ENCODE results near the gene DGKD.

Gene DGKD

DNA sequence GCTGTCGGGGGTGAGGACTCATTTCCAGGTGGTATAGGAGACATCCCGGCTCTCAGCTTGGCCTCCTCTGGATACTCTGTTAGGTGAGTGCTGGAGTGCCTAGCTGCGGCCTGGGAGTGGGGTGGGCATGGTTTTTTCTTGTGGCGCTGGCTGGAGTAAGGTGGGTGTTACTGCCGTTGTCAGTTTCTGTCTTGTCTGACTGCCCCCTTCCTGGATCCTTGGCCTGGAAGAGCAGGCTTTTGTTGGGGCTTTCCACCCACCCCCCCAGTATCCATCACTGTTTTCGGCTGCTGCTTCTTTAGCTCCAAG is 69.2 kb downstream of the DGKD start:
- no peaks in the 10 kb centered on the region for H4K20me1 ChIP-seq (ENCODE audit: insufficient read depth, low read length)
- H3K79me2 ChIP-seq (ENCODE audit: low read length), result peaks cover 88% of the 10 kb centered on the region

GRCh38 chr2:233424154-233424951 is 70.1 kb downstream of the DGKD start:
- H3K9ac ChIP-seq (ENCODE audit: low read length), result no peak overlapping the region
- no peaks in the 10 kb centered on the region for H4K20me1 ChIP-seq (ENCODE audit: insufficient read depth, low read length)
- H3K36me3 ChIP-seq (replicated peaks; ENCODE audit: insufficient read depth, low read length), result no peaks in the 10 kb centered on the region
- peaks cover 96% of the 10 kb centered on the region for H3K79me2 ChIP-seq (ENCODE audit: low read length)
- H3K4me2 ChIP-seq (ENCODE audit: low read depth, low read length), result no peak overlapping the region
- no peak for DNase-seq
- H3K27me3 ChIP-seq (replicated peaks; ENCODE audit: insufficient read depth, low read length), result no peaks in the 10 kb centered on the region
- H2AFZ ChIP-seq (ENCODE audit: low read length), result no peak overlapping the region
- no peak overlapping the region for H3K27ac ChIP-seq (ENCODE audit: low read length)
- no peaks in the 10 kb centered on the region for H3K9me3 ChIP-seq (replicated peaks; ENCODE audit: insufficient read depth, low read length)
- no peaks in the 10 kb centered on the region for H3K9me2 ChIP-seq (replicated peaks; ENCODE audit: insufficient read depth, low read length)
- H3K4me3 ChIP-seq (ENCODE audit: low read length), result no peak overlapping the region
- H3K4me1 ChIP-seq (ENCODE audit: low read length), result peaks cover 13% of the 10 kb centered on the region
- peaks cover 4% of the 10 kb centered on the region; the same call in 1 of the 2 replicates for H3F3A ChIP-seq (ENCODE audit: insufficient read depth, low read length)
- TF ChIP-seq EZH2phosphoT487 (IDR thresholded peaks at IDR 0.05; ENCODE audit: low read length) (no peak), EZH2 (optimal IDR thresholded peaks at IDR 0.05; ENCODE audit: low read depth, low read length) (no peak)
- TF ChIP-seq, protein P1, sequence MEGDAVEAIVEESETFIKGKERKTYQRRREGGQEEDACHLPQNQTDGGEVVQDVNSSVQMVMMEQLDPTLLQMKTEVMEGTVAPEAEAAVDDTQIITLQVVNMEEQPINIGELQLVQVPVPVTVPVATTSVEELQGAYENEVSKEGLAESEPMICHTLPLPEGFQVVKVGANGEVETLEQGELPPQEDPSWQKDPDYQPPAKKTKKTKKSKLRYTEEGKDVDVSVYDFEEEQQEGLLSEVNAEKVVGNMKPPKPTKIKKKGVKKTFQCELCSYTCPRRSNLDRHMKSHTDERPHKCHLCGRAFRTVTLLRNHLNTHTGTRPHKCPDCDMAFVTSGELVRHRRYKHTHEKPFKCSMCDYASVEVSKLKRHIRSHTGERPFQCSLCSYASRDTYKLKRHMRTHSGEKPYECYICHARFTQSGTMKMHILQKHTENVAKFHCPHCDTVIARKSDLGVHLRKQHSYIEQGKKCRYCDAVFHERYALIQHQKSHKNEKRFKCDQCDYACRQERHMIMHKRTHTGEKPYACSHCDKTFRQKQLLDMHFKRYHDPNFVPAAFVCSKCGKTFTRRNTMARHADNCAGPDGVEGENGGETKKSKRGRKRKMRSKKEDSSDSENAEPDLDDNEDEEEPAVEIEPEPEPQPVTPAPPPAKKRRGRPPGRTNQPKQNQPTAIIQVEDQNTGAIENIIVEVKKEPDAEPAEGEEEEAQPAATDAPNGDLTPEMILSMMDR (IDR thresholded peaks at IDR 0.05; ENCODE audit: low read length), result no peak

More for the DNA sequence above, 69.2 kb downstream of the DGKD start:
- Histone ChIP-seq H3K27me3 (replicated peaks; ENCODE audit: insufficient read depth, low read length) (no peaks in the 10 kb centered on the region), H3K4me2 (ENCODE audit: low read depth, low read length) (no peak overlapping the region), H2AFZ (ENCODE audit: low read length) (no peak overlapping the region), H3K36me3 (replicated peaks; ENCODE audit: insufficient read depth, low read length) (no peaks in the 10 kb centered on the region), H3K9me3 (replicated peaks; ENCODE audit: insufficient read depth, low read length) (no peaks in the 10 kb centered on the region), H3K4me3 (ENCODE audit: low read length) (no peak overlapping the region), H3K9me2 (replicated peaks; ENCODE audit: insufficient read depth, low read length) (no peaks in the 10 kb centered on the region), H3K27ac (ENCODE audit: low read length) (no peak overlapping the region), H3K9ac (ENCODE audit: low read length) (no peak overlapping the region), H3F3A (ENCODE audit: insufficient read depth, low read length) (peaks cover 12% of the 10 kb centered on the region), H3K4me1 (ENCODE audit: low read length) (peaks cover 14% of the 10 kb centered on the region)
- no peak for TF ChIP-seq EZH2phosphoT487 (IDR thresholded peaks at IDR 0.05; ENCODE audit: low read length)
- no peak for TF ChIP-seq EZH2 (optimal IDR thresholded peaks at IDR 0.05; ENCODE audit: low read depth, low read length)
- TF ChIP-seq, protein P1 (IDR thresholded peaks at IDR 0.05; ENCODE audit: low read length), result no peak
- DNase-seq, result no peak

- Histone ChIP-seq H3K9ac (ENCODE audit: low read length) (no peak overlapping the region), H3F3A (ENCODE audit: insufficient read depth, low read length) (no peaks in the 10 kb centered on the region), H3K9me2 (replicated peaks; ENCODE audit: insufficient read depth, low read length) (no peaks in the 10 kb centered on the region), H3K27ac (ENCODE audit: low read length) (no peak overlapping the region), H2AFZ (ENCODE audit: low read length) (no peak overlapping the region), H3K27me3 (replicated peaks; ENCODE audit: insufficient read depth, low read length) (no peaks in the 10 kb centered on the region), H4K20me1 (ENCODE audit: insufficient read depth, low read length) (no peaks in the 10 kb centered on the region), H3K79me2 (ENCODE audit: low read length) (peaks cover 82% of the 10 kb centered on the region), H3K4me1 (ENCODE audit: low read length) (no peaks in the 10 kb centered on the region), H3K36me3 (replicated peaks; ENCODE audit: insufficient read depth, low read length) (no peaks in the 10 kb centered on the region), H3K4me2 (ENCODE audit: low read depth, low read length) (no peak overlapping the region), H3K9me3 (replicated peaks; ENCODE audit: insufficient read depth, low read length) (no peaks in the 10 kb centered on the region), H3K4me3 (ENCODE audit: low read length) (no peak overlapping the region)
- TF ChIP-seq, protein P1 (IDR thresholded peaks at IDR 0.05; ENCODE audit: low read length), result no peak
- no peak for TF ChIP-seq EZH2 (optimal IDR thresholded peaks at IDR 0.05; ENCODE audit: low read depth, low read length)
- no peak for TF ChIP-seq EZH2phosphoT487 (IDR thresholded peaks at IDR 0.05; ENCODE audit: low read length)
- no peak for DNase-seq
Measured at GRCh38 chr2:233426619-233427342, 72.5 kb downstream of the DGKD start.

All from MM.1S (cell line).